H9 (cell line): ENCODE results near the gene SDK1. TPM values are rescaled to one million over a fixed set of nuclear protein-coding genes. Genes with fewer than 3 reads are reported as not detected.

Experiments
- DNase-seq: peaks from one replicate; pipeline ENCODE4 v3.0.0-alpha.2; 2017
- H2AFZ ChIP-seq: one replicate; pipeline ENCODE4 v1.6.1; 2013; ENCODE audit warnings: mild to moderate bottlenecking, low read length, control low read depth, moderate library complexity
- H2AK5ac ChIP-seq: 2 replicates; pipeline ENCODE4 v1.6.1; 2013; ENCODE audit warnings: low read length, control low read depth, mixed read lengths; ENCODE audit not compliant: insufficient read length
- H2BK120ac ChIP-seq: one replicate; pipeline ENCODE4 v1.6.1; 2013; ENCODE audit warnings: low read depth, mild to moderate bottlenecking, low read length, control low read depth, inconsistent platforms; ENCODE audit not compliant: poor library complexity, severe bottlenecking
- H2BK12ac ChIP-seq: 2 replicates; pipeline ENCODE4 v1.6.1; 2013; ENCODE audit warnings: low read length, control low read depth, mixed read lengths, low read depth; ENCODE audit not compliant: insufficient read length
- H2BK15ac ChIP-seq: 2 replicates; pipeline ENCODE4 v1.6.1; 2013; ENCODE audit warnings: low read depth, low read length, control low read depth
- H2BK20ac ChIP-seq: one replicate; pipeline ENCODE4 v1.6.1; 2013; ENCODE audit warnings: low read depth, mild to moderate bottlenecking, low read length, control low read depth, inconsistent platforms; ENCODE audit not compliant: poor library complexity, severe bottlenecking
- H2BK5ac ChIP-seq: 2 replicates; pipeline ENCODE4 v1.6.1; 2013; ENCODE audit warnings: low read length, control low read depth, mixed read lengths; ENCODE audit not compliant: insufficient read length
- H3K14ac ChIP-seq: 2 replicates; pipeline ENCODE4 v1.6.1; 2013; ENCODE audit warnings: low read length, control low read depth; ENCODE audit not compliant: insufficient read depth
- H3K18ac ChIP-seq: 2 replicates; pipeline ENCODE4 v1.6.1; 2013; ENCODE audit warnings: low read depth, mild to moderate bottlenecking, mixed read lengths, low read length, control low read depth; ENCODE audit not compliant: insufficient read length
- H3K23ac ChIP-seq: 2 replicates; pipeline ENCODE4 v1.6.1; 2013; ENCODE audit warnings: low read length, control low read depth, mixed read lengths, low read depth; ENCODE audit not compliant: insufficient read length
- H3K23me2 ChIP-seq: 2 replicates; pipeline ENCODE4 v1.6.1; 2013; ENCODE audit warnings: low read depth, mild to moderate bottlenecking, mixed read lengths, low read length, control low read depth; ENCODE audit not compliant: insufficient read length, poor library complexity, severe bottlenecking
- H3K27ac ChIP-seq: 2 replicates; pipeline ENCODE4 v1.5.1; 2013; ENCODE audit warnings: low read length, control low read depth, mixed read lengths, low read depth; ENCODE audit not compliant: insufficient read length
- H3K27me3 ChIP-seq: 2 replicates; pipeline ENCODE4 v1.6.1; 2013; ENCODE audit warnings: low read length, control low read depth, inconsistent platforms; ENCODE audit not compliant: insufficient read depth
- H3K4ac ChIP-seq: 2 replicates; pipeline ENCODE4 v1.6.1; 2013; ENCODE audit warnings: low read depth, mild to moderate bottlenecking, control low read depth, inconsistent platforms, low read length, moderate library complexity
- H3K4me1 ChIP-seq: 2 replicates; pipeline ENCODE4 v1.6.1; 2013; ENCODE audit warnings: low read length, control low read depth, inconsistent platforms; ENCODE audit not compliant: insufficient read depth
- H3K4me2 ChIP-seq: 2 replicates; pipeline ENCODE4 v1.6.1; 2013; ENCODE audit warnings: low read length, control low read depth, mixed read lengths; ENCODE audit not compliant: insufficient read length, insufficient read depth
- H3K56ac ChIP-seq: 2 replicates; pipeline ENCODE4 v1.6.1; 2013; ENCODE audit warnings: low read depth, mild to moderate bottlenecking, mixed read lengths, low read length, control low read depth; ENCODE audit not compliant: insufficient read length
- H3K79me1 ChIP-seq: 2 replicates; pipeline ENCODE4 v1.6.1; 2013; ENCODE audit warnings: low read depth, mild to moderate bottlenecking, moderate library complexity, low read length, control low read depth, inconsistent platforms; ENCODE audit not compliant: insufficient read depth, poor library complexity, severe bottlenecking
- H3K79me2 ChIP-seq: 2 replicates; pipeline ENCODE4 v1.6.1; 2013; ENCODE audit warnings: low read length, control low read depth, inconsistent platforms; ENCODE audit not compliant: insufficient read depth
- H3K9ac ChIP-seq: 2 replicates; pipeline ENCODE4 v1.6.1; 2013; ENCODE audit warnings: low read length, control low read depth, mixed read lengths; ENCODE audit not compliant: insufficient read length; ENCODE audit errors: extremely low read depth
- H3K9me3 ChIP-seq: one replicate; pipeline ENCODE4 v1.6.1; 2013; ENCODE audit warnings: low read depth, low read length, inconsistent platforms; ENCODE audit not compliant: control insufficient read depth
- H3T11ph ChIP-seq: one replicate; pipeline ENCODE4 v1.6.1; 2013; ENCODE audit warnings: mild to moderate bottlenecking, low read length, control low read depth, inconsistent platforms
- H4K20me1 ChIP-seq: one replicate; pipeline ENCODE4 v1.6.1; 2013; ENCODE audit not compliant: control insufficient read depth, insufficient read length, insufficient read depth
- H4K5ac ChIP-seq: 2 replicates; pipeline ENCODE4 v1.6.1; 2013; ENCODE audit warnings: low read depth, mild to moderate bottlenecking, mixed read lengths, low read length, control low read depth; ENCODE audit not compliant: insufficient read length
- H4K8ac ChIP-seq: replicated peaks from 2 replicates; pipeline ENCODE4 v1.6.1; 2013; ENCODE audit warnings: low read length, control low read depth, mixed read lengths, low read depth; ENCODE audit not compliant: insufficient read length
- H4K91ac ChIP-seq: 2 replicates; pipeline ENCODE4 v1.6.1; 2013; ENCODE audit warnings: low read depth, mild to moderate bottlenecking, moderate library complexity, mixed read lengths, low read length, control low read depth; ENCODE audit not compliant: insufficient read length
- H3K27ac Mint-ChIP-seq, 3 experiments: 2 replicates in 2 of 3; 3 replicates in 1 of 3; pipeline ENCODE4 v1.8.0; 2020 to 2021; ENCODE audit warnings: mixed read lengths in 3 of 3, mild to moderate bottlenecking in 1 of 3, moderate library complexity in 1 of 3
- H3K27me3 Mint-ChIP-seq: 2 replicates; pipeline ENCODE4 v1.8.0; 2021; ENCODE audit warnings: low read depth, mild to moderate bottlenecking, moderate library complexity, mixed read lengths
- H3K36me3 Mint-ChIP-seq, 3 experiments: 2 replicates in 2 of 3; 3 replicates in 1 of 3; pipeline ENCODE4 v1.8.0; 2020 to 2021; ENCODE audit warnings: low read depth in 3 of 3, mixed read lengths in 3 of 3; ENCODE audit not compliant: insufficient read depth in 1 of 3
- H3K4me1 Mint-ChIP-seq, 2 experiments: 2 replicates each; pipeline ENCODE4 v1.8.0; 2020; ENCODE audit warnings: mixed read lengths in 2 of 2
- H3K4me3 Mint-ChIP-seq, 2 experiments: 2 replicates in 1 of 2; 3 replicates in 1 of 2; pipeline ENCODE4 v1.8.0; 2020 to 2021; ENCODE audit warnings: mild to moderate bottlenecking in 2 of 2, mixed read lengths in 2 of 2, moderate library complexity in 1 of 2
- H3K9me3 Mint-ChIP-seq, 2 experiments: 2 replicates in 1 of 2; 3 replicates in 1 of 2; pipeline ENCODE4 v1.8.0; 2020; ENCODE audit warnings: mild to moderate bottlenecking in 2 of 2, mixed read lengths in 2 of 2, moderate library complexity in 1 of 2
- WGBS: extraction: QIAGEN DNeasy Blood & Tissue Kit; methylation state at CpG from one replicate; pipeline ENCODE4 v1.1.7; 2013; ENCODE audit warnings: missing lambda C conversion rate, low lambda C conversion rate, mixed read lengths; ENCODE audit not compliant: insufficient read length; ENCODE audit errors: extremely low coverage; 5-methylcytosine and 5-hydroxymethylcytosine counted together
- total RNA-seq: library from RNA; stranded (reverse); gene quantifications from 2 replicates; pipeline ENCODE4 v1.2.1, GENCODE V29; 2021
- TF ChIP-seq, protein P1 (sequence below): fragments of 200-600 bp; sonication (generic); conservative IDR thresholded peaks from 3 replicates; pipeline ENCODE4 v1.8.0; 2021; ENCODE audit warnings: antibody characterized with exemption, mild to moderate bottlenecking

SDK1 gene
- total RNA-seq, 1 experiment from 2014 or later = 8.7 TPM

GRCh38 chr7:4073750-4074149 lies 772.7 kb downstream of the SDK1 start:
- H3K4me1 ChIP-seq = no peaks in the 10 kb centered on the region; the same call in 1 of the 2 replicates
- H3K9me3 Mint-ChIP-seq = peaks cover 7 to 11% of the 10 kb centered on the region in 2 experiments; a peak in 3 of 5 replicates
- H4K20me1 ChIP-seq = no peaks in the 10 kb centered on the region
- no peak overlapping the region for H3T11ph ChIP-seq
- H3K14ac ChIP-seq = no peak overlapping the region
- no peaks in the 10 kb centered on the region for H3K27me3 ChIP-seq
- H2BK15ac ChIP-seq = no peak overlapping the region
- H3K23ac ChIP-seq = no peak overlapping the region
- no peak overlapping the region for H2BK5ac ChIP-seq
- H3K79me1 ChIP-seq = no peaks in the 10 kb centered on the region
- H2BK12ac ChIP-seq = no peak overlapping the region
- no peak overlapping the region for H4K5ac ChIP-seq
- H3K56ac ChIP-seq = no peak overlapping the region
- H3K4me3 Mint-ChIP-seq = no peak overlapping the region
- H2AK5ac ChIP-seq = no peak overlapping the region
- no peak for DNase-seq
- H4K91ac ChIP-seq = no peak overlapping the region
- H4K8ac ChIP-seq = no peak overlapping the region
- H3K18ac ChIP-seq = no peak overlapping the region
- peaks cover 7 to 17% (median 11%) of the 10 kb centered on the region in 3 experiments; a peak in 6 of 7 replicates for H3K36me3 Mint-ChIP-seq
- no CpG with 5 or more reads among the region's 13 CpGs for WGBS
- H2BK20ac ChIP-seq = no peak overlapping the region
- no peak overlapping the region for H2BK120ac ChIP-seq
- H3K27ac Mint-ChIP-seq = no peak overlapping the region
- no peaks in the 10 kb centered on the region for H3K23me2 ChIP-seq
- peaks cover 20 to 23% of the 10 kb centered on the region in 2 experiments for H3K4me1 Mint-ChIP-seq
- no peaks in the 10 kb centered on the region for H3K79me2 ChIP-seq
- no peak overlapping the region for H3K4ac ChIP-seq
- H3K27ac ChIP-seq = no peak overlapping the region
- H3K9me3 ChIP-seq = no peaks in the 10 kb centered on the region
- no peak overlapping the region for H3K4me2 ChIP-seq
- H2AFZ ChIP-seq = no peak overlapping the region
- H3K9ac ChIP-seq = no peak overlapping the region
- peaks cover 1% of the 10 kb centered on the region; the same call in 1 of the 2 replicates for H3K27me3 Mint-ChIP-seq
- TF ChIP-seq, protein P1, sequence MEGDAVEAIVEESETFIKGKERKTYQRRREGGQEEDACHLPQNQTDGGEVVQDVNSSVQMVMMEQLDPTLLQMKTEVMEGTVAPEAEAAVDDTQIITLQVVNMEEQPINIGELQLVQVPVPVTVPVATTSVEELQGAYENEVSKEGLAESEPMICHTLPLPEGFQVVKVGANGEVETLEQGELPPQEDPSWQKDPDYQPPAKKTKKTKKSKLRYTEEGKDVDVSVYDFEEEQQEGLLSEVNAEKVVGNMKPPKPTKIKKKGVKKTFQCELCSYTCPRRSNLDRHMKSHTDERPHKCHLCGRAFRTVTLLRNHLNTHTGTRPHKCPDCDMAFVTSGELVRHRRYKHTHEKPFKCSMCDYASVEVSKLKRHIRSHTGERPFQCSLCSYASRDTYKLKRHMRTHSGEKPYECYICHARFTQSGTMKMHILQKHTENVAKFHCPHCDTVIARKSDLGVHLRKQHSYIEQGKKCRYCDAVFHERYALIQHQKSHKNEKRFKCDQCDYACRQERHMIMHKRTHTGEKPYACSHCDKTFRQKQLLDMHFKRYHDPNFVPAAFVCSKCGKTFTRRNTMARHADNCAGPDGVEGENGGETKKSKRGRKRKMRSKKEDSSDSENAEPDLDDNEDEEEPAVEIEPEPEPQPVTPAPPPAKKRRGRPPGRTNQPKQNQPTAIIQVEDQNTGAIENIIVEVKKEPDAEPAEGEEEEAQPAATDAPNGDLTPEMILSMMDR = no peak
